Cardiac atrium fibroblast (primary cell): ENCODE results near the gene RAB25. TPM values are rescaled to one million over a fixed set of nuclear protein-coding genes. Genes with fewer than 3 reads are reported as not detected.

Experiments used
- total RNA-seq: library from RNA; depleted of rRNA; stranded (reverse); fragments of >200 nt; gene quantifications from 2 replicates; pipeline ENCODE4 v1.2.3, GENCODE V29; 2015

RAB25 gene
- not detected in 2 replicates for total RNA-seq

DNA sequence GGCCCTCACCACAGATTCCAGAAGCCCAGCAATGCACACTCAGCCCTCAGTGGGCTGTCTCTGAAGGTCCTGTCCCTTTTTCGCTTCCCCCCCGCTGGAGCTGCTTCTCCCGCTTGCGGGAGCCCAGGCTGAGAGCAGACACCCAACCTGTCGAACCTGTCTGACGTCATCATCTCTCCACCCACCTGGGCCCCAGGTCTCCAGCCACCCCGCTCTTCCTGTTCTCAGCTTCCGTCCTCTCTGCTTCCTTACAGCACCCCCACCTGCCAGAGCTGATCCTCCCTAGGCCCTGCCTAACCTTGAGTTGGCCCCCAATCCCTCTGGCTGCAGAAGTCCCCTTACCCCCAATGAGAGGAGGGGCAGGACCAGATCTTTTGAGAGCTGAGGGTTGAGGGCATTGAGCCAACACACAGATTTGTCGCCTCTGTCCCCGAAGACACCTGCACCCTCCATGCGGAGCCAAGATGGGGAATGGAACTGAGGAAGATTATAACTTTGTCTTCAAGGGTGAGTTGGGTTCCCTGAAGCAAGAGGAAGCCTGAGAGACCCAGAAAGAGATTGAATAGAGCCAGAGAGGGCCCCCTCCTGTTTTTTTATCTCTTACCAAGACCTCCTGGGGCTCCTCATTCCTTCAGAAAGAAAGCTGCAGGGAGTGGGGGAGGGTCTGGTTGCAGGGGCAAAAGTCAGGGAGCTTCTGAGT, at the start of gene RAB25:
Gene RAB25 (plus strand): TSS at position 224 of the 700 bp plus-strand sequence. CDS start 241 bp downstream, at position 465.

DNA sequence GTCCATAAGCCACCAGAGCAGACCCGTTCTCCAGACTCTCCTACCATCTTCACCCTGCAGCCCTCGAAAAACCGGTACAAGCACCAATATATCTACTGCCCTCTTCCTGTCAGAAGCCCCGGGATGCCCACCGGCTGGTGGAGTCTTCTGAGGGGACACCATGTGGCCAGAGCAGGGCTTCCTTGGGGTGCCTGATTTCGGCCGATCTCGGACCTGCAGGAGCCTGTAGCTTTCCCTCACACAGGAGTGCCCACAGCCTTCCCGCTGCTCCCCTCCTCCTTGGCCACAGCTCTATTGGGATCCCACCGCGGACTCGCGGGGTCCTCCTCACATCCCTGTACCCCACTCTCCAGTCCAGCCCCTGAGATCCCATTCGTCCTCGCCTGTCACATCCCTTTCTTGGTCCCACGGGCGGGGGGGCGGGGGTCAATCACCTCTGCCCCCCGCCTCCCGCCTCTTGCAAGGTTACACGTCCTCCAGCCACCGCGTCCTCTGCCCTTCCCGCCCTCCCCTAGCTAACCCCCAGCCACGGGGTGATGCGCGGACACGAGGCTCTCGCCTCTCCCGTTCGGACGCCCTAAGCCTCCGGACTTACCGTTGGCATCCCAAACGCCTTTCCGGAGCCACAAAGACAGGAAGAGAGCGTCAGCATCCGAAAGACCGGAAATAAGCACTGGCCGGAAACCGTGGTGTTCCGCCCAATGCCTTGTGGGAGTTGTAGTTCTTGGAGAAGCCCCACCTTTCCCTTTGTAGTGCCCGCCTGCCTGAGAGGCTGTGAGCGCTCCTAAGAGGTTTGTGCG, 40.5 kb upstream of the RAB25 start, which contains the start of gene SSR2:
Gene SSR2 (minus strand): TSS at position 659 of the 800 bp plus-strand sequence. CDS start 784 bp downstream, outside the sequence.

DNA sequence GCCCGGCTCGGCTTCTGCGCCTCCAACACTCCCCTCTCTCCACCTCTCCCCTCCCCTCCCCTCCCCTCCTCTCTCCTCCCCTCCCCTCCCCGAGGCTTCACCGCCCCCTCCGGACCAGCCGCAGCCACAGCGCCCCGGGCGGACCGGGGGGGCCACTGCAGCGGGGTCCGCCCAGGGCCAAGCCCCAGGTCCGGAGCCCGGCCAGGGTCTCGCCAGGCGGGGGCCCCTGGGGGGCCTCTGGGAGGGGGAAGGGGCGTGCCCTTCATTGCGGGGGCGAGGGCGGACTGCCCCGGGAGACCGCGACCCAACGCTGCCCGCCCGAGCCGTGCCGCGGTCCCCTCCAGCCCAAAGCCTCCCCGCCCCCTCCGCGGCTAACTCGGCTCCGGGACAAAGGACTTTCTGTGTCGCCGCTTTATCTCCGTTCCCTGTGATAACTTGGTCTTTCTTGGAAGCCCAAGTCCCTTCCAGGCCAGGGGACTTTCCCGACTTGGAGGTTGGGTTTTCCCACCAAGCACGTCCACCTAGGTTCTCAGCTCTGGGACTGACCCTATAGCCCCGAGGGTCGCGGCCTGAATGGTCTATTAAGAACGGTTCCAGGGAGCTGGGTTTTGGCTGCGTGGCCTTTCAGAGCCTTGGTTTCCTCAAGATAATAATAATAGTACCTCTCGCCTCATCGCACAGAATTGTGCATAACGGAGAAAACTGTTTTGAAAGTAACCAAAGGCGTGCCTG, 7.0 kb upstream of the RAB25 start, which contains the start of gene UBQLN4:
Gene UBQLN4 (minus strand): TSS at position 31 of the 732 bp plus-strand sequence. CDS start 97 bp downstream, outside the sequence.

DNA sequence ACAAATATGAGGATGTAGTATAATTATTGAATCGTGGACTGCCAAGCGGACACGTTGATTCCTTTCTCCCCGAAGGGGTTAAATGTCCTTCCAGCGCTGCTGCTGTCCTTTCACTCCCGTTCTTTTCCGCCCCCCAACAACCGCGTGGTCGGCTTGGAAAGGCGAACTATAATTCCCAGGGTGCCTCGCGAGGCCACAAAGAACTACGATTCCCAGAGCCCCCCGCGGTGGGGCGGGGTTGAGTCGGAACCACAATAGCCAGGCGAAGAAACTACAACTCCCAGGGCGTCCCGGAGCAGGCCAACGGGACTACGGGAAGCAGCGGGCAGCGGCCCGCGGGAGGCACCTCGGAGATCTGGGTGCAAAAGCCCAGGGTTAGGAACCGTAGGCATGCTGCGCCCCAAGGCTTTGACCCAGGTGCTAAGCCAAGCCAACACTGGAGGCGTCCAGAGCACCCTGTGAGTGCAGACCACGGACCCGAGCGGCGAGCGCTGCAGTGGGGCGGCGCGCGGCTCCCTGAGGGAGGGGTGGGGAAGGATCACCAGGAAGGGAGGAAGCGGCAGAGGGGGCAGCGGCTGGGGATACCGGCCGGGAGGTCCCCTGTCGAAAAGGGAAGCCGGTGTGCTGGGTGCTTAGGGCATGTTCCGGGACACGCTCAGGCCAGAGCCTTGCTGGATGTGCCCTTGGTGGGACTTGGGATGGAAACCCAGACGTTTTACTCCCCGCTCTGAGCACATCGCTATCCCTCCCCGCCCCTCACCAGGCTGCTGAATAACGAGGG, 6.3 kb upstream of the RAB25 start, which contains the start of gene LAMTOR2:
Gene LAMTOR2 (plus strand): TSS at position 283 of the 781 bp plus-strand sequence. CDS start 108 bp downstream, at position 391.

DNA sequence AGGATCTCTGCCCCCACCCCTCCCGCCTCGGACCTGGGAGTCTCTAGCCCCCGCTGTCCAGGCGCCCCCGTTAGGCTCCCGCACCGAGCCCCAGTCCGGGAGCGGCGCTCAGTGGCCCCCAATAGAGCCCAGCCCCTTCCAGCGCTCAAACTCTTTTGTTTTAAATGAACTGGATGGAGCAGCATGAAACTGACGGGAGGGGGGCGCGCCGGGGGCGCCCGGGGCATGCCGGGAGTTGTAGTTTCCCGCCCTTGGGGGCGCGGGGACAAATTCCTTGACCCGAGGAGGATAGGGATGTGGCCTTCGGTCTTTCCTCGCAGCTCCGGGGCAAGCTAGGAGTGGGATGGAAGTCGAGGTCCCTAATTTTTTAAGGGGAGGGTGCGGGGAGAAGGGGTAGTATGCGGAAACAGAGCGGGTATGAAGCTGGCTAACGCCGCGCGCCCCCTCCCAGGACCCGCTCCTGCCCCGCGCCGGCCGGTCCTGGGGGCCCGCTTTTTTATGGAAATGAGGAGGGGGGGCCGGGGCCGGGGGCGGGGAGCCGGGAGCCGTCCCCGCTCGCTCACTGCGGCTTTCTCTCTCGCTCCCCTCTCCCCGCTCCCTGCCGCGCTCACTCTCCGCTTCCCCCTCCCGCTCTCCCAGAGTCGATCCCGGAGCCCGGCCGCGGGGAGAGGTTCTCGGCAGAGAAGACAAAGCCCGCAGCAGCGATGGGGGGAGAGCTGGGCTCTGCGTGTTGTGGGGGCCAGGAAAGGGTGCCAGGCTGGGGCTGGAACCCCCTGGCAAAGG, 21.5 kb downstream of the RAB25 start, which contains the start of gene MEX3A:
Gene MEX3A (minus strand): TSS at position 157 of the 783 bp plus-strand sequence. CDS start 467 bp downstream, outside the sequence.

DNA sequence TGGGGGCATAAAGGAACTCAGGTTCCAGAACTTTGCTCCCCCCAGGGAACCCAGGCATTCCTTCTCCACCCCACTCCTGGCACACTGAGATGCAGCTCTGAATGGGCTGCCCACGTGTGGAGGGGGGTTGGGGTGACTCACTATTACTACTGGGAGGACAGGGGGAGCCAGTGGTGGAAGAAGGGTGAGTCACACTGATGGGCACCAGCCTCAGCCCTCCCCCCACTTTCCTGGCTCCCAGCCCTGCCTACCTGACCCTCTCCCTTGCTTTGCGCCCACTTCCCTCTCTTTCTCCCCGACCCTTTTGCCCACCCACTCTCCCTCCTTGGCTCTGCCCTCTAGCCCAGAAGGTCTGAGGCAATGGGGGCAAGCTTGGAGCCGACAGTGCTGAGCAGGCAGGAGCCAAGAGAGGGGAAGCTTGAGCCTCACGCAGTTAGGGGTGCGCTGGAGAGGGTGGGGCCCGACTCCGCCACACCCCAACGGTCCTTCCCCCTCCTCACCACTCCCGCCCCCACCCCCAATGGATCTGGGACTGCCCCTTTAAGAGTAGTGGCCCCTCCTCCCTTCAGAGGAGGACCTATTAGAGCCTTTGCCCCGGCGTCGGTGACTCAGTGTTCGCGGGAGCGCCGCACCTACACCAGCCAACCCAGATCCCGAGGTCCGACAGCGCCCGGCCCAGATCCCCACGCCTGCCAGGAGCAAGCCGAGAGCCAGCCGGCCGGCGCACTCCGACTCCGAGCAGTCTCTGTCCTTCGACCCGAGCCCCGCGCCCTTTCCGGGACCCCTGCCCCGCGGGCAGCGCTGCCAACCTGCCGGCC, 53.4 kb downstream of the RAB25 start, which contains the start of gene LMNA:
Gene LMNA (plus strand): TSS at position 611 of the 818 bp plus-strand sequence. CDS start 208 bp downstream, outside the sequence.

Other genes with a start within 250 kb of the RAB25 start
- gene GON4L, start 203.9 kb upstream of the RAB25 start, total RNA-seq = 17.8 and 19.5 TPM in 2 replicates
- 6.0 and 9.6 TPM in 2 replicates for gene SYT11, start 201.6 kb upstream of the RAB25 start, total RNA-seq
- 13.5 and 24.3 TPM in 2 replicates for gene RIT1, start 149.8 kb upstream of the RAB25 start, total RNA-seq
- 15.1 and 21.3 TPM in 2 replicates for gene KHDC4, start 126.7 kb upstream of the RAB25 start, total RNA-seq
- gene RXFP4, start 119.5 kb upstream of the RAB25 start, total RNA-seq = not detected in 2 replicates
- 97.9 and 106 TPM in 2 replicates for gene ARHGEF2, start 82.6 kb upstream of the RAB25 start, total RNA-seq
- 543 and 603 TPM in 2 replicates for gene SSR2, start 40.2 kb upstream of the RAB25 start, total RNA-seq
- gene UBQLN4, start 7.4 kb upstream of the RAB25 start, total RNA-seq = 13.5 and 21.9 TPM in 2 replicates
- gene LAMTOR2, start 6.4 kb upstream of the RAB25 start, total RNA-seq = 57.0 and 75.0 TPM in 2 replicates
- gene MEX3A, start 21.3 kb downstream of the RAB25 start, total RNA-seq = 0.18 and 0.81 TPM in 2 replicates
- 661 and 681 TPM in 2 replicates for gene LMNA, start 53.6 kb downstream of the RAB25 start, total RNA-seq
- gene SEMA4A, start 92.4 kb downstream of the RAB25 start, total RNA-seq = 0.54 TPM in 1 of 2 replicates, not detected in the other
- 11.9 and 13.8 TPM in 2 replicates for gene SLC25A44, start 132.9 kb downstream of the RAB25 start, total RNA-seq
- 44.1 and 57.0 TPM in 2 replicates for gene PMF1, start 151.8 kb downstream of the RAB25 start, total RNA-seq
- gene BGLAP, start 181.0 kb downstream of the RAB25 start, total RNA-seq = 1.4 TPM in 1 of 2 replicates, not detected in the other
- 0.32 and 1.6 TPM in 2 replicates for gene PAQR6, start 186.9 kb downstream of the RAB25 start, total RNA-seq
- 38.8 and 39.7 TPM in 2 replicates for gene SMG5, start 221.7 kb downstream of the RAB25 start, total RNA-seq
- gene TMEM79, start 223.2 kb downstream of the RAB25 start, total RNA-seq = 0.90 and 1.1 TPM in 2 replicates
- 71.4 and 85.6 TPM in 2 replicates for gene GLMP, start 234.5 kb downstream of the RAB25 start, total RNA-seq
- not detected in 2 replicates for gene VHLL, start 238.1 kb downstream of the RAB25 start, total RNA-seq